A549 (cell line): ENCODE measurements around the gene RAPGEF5. TPM values are rescaled to one million over a fixed set of nuclear protein-coding genes. Genes with fewer than 3 reads are reported as not detected.

Experiments used
- ATAC-seq, 2 experiments: fragments of 200-7000 bp in 1 of 2; fragments of >200 bp in 1 of 2; cut with Nextera tagmentation in 1 of 2; cut with Tn5 transposase in 1 of 2; 3 replicates each; pipeline versions ENCODE4 v1.8.0 to v1.9.1; 2018 to 2020; ENCODE audit warnings: mild to moderate bottlenecking in 1 of 2, moderate library complexity in 1 of 2
- CTCF ChIA-PET: fragments of 300-600 bp; sonication (Branson Sonifier 250); formaldehyde crosslinking; extraction: SDS; loops from one replicate; lab custom pipeline; 2021; ENCODE audit warnings: antibody characterized with exemption, inconsistent platforms; lab: Yijun Ruan, JAX
- POLR2A ChIA-PET: fragments of 350-600 bp; formaldehyde crosslinking; extraction: SDS; loops from one replicate; lab custom pipeline; 2021; ENCODE audit warnings: antibody characterized with exemption, inconsistent platforms; lab: Yijun Ruan, JAX
- DNase-seq, 2 experiments: peaks; one replicate each; pipeline versions ENCODE4 v3.0.0 to v3.0.0-alpha.2; 2011 to 2016; ENCODE audit warnings: low read depth in 1 of 2, low spot score in 1 of 2
- FAIRE-seq: peaks from 2 replicates; lab custom pipeline; 2011; peaks lifted over from hg19 to GRCh38; lab: Jason Lieb, UNC
- H3K27ac ChIP-seq, 2 experiments: fragments of >200 bp; sonication (Bioruptor Twin); formaldehyde crosslinking; 3 replicates each; pipeline ENCODE4 v1.5.1; 2016 to 2017
- H3K4me1 ChIP-seq: fragments of >200 bp; sonication (Bioruptor Twin); formaldehyde crosslinking; 3 replicates; pipeline ENCODE4 v1.6.1; 2016
- H3K4me2 ChIP-seq: fragments of >200 bp; sonication (Bioruptor Twin); formaldehyde crosslinking; 3 replicates; pipeline ENCODE4 v1.6.1; 2016
- H3K4me3 ChIP-seq: fragments of >200 bp; sonication (Bioruptor Twin); formaldehyde crosslinking; 3 replicates; pipeline ENCODE4 v1.5.1; 2016
- H3K9me3 ChIP-seq: fragments of >200 bp; sonication (Bioruptor Twin); formaldehyde crosslinking; 3 replicates; pipeline ENCODE4 v1.6.1; 2016
- BHLHE40 ChIP-seq: IDR thresholded peaks from 2 replicates; pipeline ENCODE4 v1.6.1; 2012; ENCODE audit warnings: low read depth, low read length, inconsistent platforms
- CBX8 ChIP-seq: fragments of 200-600 bp; sonication (generic); IDR thresholded peaks from 2 replicates; pipeline ENCODE4 v1.6.1; 2016
- CEBPB ChIP-seq, 2 experiments: fragments of >200 bp in 1 of 2; sonication (Bioruptor Twin) in 1 of 2; formaldehyde crosslinking in 1 of 2; IDR thresholded peaks; 2 replicates each; pipeline ENCODE4 v1.6.1; 2012 to 2016
- CHD2 ChIP-seq: fragments of 150-350 bp; IDR thresholded peaks from 2 replicates; pipeline ENCODE4 v1.6.1; 2014; ENCODE audit warnings: low read length; ENCODE audit not compliant: partially characterized antibody
- CHD4 ChIP-seq: fragments of 200-600 bp; sonication (generic); IDR thresholded peaks from 2 replicates; pipeline ENCODE4 v1.6.1; 2016; ENCODE audit warnings: antibody characterized with exemption, mild to moderate bottlenecking, borderline replicate concordance
- EHF ChIP-seq: fragments of 250-450 bp; sonication (Bioruptor Pico); IDR thresholded peaks from 2 replicates; pipeline ENCODE4 v1.5.0; 2020; ENCODE audit warnings: mild to moderate bottlenecking
- EHMT2 ChIP-seq: fragments of 200-600 bp; sonication (generic); IDR thresholded peaks from 2 replicates; pipeline ENCODE4 v1.6.1; 2016; ENCODE audit warnings: antibody characterized with exemption, low read depth, mild to moderate bottlenecking, moderate library complexity
- EP300 ChIP-seq, 2 experiments: fragments of >200 bp; sonication (Bioruptor Twin); formaldehyde crosslinking; IDR thresholded peaks; 2 replicates in 1 of 2; 3 replicates in 1 of 2; pipeline ENCODE4 v1.6.1; 2016 to 2017
- ESRRA ChIP-seq: fragments of 150-350 bp; IDR thresholded peaks from 2 replicates; pipeline ENCODE4 v1.6.1; 2014; ENCODE audit warnings: mild to moderate bottlenecking, low read length, borderline replicate concordance
- FOSB ChIP-seq: fragments of 250-450 bp; sonication (Bioruptor Pico); IDR thresholded peaks from 2 replicates; pipeline ENCODE4 v1.5.0; 2020; ENCODE audit warnings: mild to moderate bottlenecking, moderate library complexity
- FOXS1 ChIP-seq: fragments of 250-450 bp; sonication (Bioruptor Pico); IDR thresholded peaks from 2 replicates; pipeline ENCODE4 v1.5.0; 2020; ENCODE audit warnings: mild to moderate bottlenecking, moderate library complexity
- GATA3 ChIP-seq: IDR thresholded peaks from 2 replicates; pipeline ENCODE4 v1.6.1; 2012; ENCODE audit warnings: borderline replicate concordance
- HDAC2 ChIP-seq: fragments of 200-600 bp; sonication (generic); IDR thresholded peaks from 2 replicates; pipeline ENCODE4 v1.6.1; 2016
- HEYL ChIP-seq: fragments of 250-450 bp; sonication (Bioruptor Pico); IDR thresholded peaks from 2 replicates; pipeline ENCODE4 v1.8.0; 2021; ENCODE audit warnings: mild to moderate bottlenecking, moderate library complexity
- HOXA7 ChIP-seq: fragments of 250-450 bp; sonication (Bioruptor Pico); IDR thresholded peaks from 2 replicates; pipeline ENCODE4 v1.5.0; 2020; ENCODE audit warnings: mild to moderate bottlenecking, moderate library complexity
- JUNB ChIP-seq: fragments of >200 bp; sonication (Bioruptor Twin); formaldehyde crosslinking; IDR thresholded peaks from 2 replicates; pipeline ENCODE4 v1.6.1; 2016
- KDM1A ChIP-seq: fragments of 200-600 bp; sonication (generic); IDR thresholded peaks from 2 replicates; pipeline ENCODE4 v1.6.1; 2016; ENCODE audit warnings: low read depth, mild to moderate bottlenecking
- KDM5A ChIP-seq: fragments of 200-600 bp; sonication (generic); IDR thresholded peaks from 2 replicates; pipeline ENCODE4 v1.6.1; 2016; ENCODE audit warnings: antibody characterized with exemption, mild to moderate bottlenecking
- MAFK ChIP-seq: fragments of 450-650 bp; IDR thresholded peaks from 2 replicates; pipeline ENCODE4 v1.6.1; 2014; ENCODE audit not compliant: partially characterized antibody
- NPAS2 ChIP-seq: fragments of 250-450 bp; sonication (Bioruptor Pico); IDR thresholded peaks from 2 replicates; pipeline ENCODE4 v1.8.0; 2022; ENCODE audit warnings: mild to moderate bottlenecking, moderate library complexity, borderline replicate concordance
- POLR2AphosphoS2 ChIP-seq: conservative IDR thresholded peaks from 2 replicates; pipeline ENCODE4 v1.6.1; 2012; ENCODE audit warnings: low read length, improper control_type of control experiment, inconsistent platforms
- RAD21 ChIP-seq, 2 experiments: fragments of >200 bp in 1 of 2; sonication (Bioruptor Twin) in 1 of 2; formaldehyde crosslinking in 1 of 2; IDR thresholded peaks in 1 of 2; conservative IDR thresholded peaks in 1 of 2; 2 replicates in 1 of 2; 3 replicates in 1 of 2; pipeline ENCODE4 v1.6.1; 2012 to 2018; ENCODE audit warnings: inconsistent platforms in 1 of 2
- RFX5 ChIP-seq: fragments of 450-650 bp; IDR thresholded peaks from 2 replicates; pipeline ENCODE4 v1.7.1; 2014; ENCODE audit warnings: antibody characterized with exemption, mild to moderate bottlenecking, moderate library complexity
- TP53 ChIP-seq: fragments of 250-450 bp; sonication (Bioruptor Pico); IDR thresholded peaks from 2 replicates; pipeline ENCODE4 v1.5.0; 2021; ENCODE audit warnings: mild to moderate bottlenecking, moderate library complexity
- ZC3H11A ChIP-seq: fragments of 450-650 bp; IDR thresholded peaks from 2 replicates; pipeline ENCODE4 v1.6.1; 2014; ENCODE audit warnings: antibody characterized with exemption, mild to moderate bottlenecking
- WGBS: methylation state at CpG from one replicate; pipeline ENCODE4 v1.1.6; 2017; ENCODE audit errors: missing lambda C conversion rate; 5-methylcytosine and 5-hydroxymethylcytosine counted together
- polyA plus RNA-seq, 4 experiments: library from polyadenylated mRNA; depleted of rRNA in 3 of 4; stranded (reverse); fragments of >200 nt; fragmentation: RNase III in 1 of 4; extraction: RNeasy Plus Mini Kit Qiagen cat#74134 plus additional on column Dnase treatment in 1 of 4; gene quantifications; 2 replicates in 3 of 4; 3 replicates in 1 of 4; pipeline ENCODE4 v1.2.3, GENCODE V29; 2011 to 2017
- TF ChIP-seq, protein P1 (sequence below): fragments of 250-450 bp; sonication (Bioruptor Pico); IDR thresholded peaks from 2 replicates; pipeline ENCODE4 v1.5.0; 2020; ENCODE audit warnings: low read depth, mild to moderate bottlenecking, moderate library complexity
- TF ChIP-seq, protein P2 (sequence below): IDR thresholded peaks from 2 replicates; pipeline ENCODE4 v1.6.1; 2012
- TF ChIP-seq, protein P3 (sequence below): IDR thresholded peaks from 2 replicates; pipeline ENCODE4 v1.6.1; 2012; ENCODE audit warnings: low read depth, borderline replicate concordance
- TF ChIP-seq, protein P4 (sequence below): fragments of >200 bp; sonication (Bioruptor Twin); formaldehyde crosslinking; IDR thresholded peaks from 2 replicates; pipeline ENCODE4 v1.6.1; 2016
- TF ChIP-seq, protein P5 (sequence below): fragments of >200 bp; sonication (Bioruptor Twin); formaldehyde crosslinking; IDR thresholded peaks from 3 replicates; pipeline ENCODE4 v1.6.1; 2016

The RAPGEF5 gene
- polyA plus RNA-seq, 2 of the 4 experiments (the other 2 are of a cell fraction) = 0.03 to 0.14 TPM

DNA sequence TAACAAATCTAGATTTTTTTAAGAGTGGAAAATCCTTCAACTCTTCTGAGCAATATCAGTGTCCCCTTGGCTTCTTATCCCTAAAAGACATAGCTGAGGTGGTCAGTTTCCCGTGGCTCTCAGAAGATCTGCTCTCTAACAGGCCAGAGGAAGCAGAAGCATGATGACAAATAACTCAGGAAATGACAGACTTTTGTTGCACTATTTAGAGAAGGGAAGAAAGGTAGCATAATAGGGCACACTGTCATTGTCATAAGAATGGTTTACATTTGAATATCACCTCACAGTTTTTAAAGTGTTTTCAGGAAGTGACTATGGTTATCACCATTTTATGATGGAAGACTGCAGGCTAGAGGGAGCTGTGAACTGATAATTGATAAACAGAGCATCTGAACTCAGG is 33.6 kb upstream of the RAPGEF5 start:
- TF ChIP-seq, protein P1, sequence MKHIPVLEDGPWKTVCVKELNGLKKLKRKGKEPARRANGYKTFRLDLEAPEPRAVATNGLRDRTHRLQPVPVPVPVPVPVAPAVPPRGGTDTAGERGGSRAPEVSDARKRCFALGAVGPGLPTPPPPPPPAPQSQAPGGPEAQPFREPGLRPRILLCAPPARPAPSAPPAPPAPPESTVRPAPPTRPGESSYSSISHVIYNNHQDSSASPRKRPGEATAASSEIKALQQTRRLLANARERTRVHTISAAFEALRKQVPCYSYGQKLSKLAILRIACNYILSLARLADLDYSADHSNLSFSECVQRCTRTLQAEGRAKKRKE = no peak
- TF ChIP-seq, protein P2, sequence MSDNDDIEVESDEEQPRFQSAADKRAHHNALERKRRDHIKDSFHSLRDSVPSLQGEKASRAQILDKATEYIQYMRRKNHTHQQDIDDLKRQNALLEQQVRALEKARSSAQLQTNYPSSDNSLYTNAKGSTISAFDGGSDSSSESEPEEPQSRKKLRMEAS = no peak
- TF ChIP-seq KDM1A (no peak), EHF (no peak), POLR2AphosphoS2 (no peak), RFX5 (no peak), CEBPB (IDR thresholded peaks at IDR 0.05) (no peak), TP53 (CRISPR knock-in tag) (no peak), ESRRA (no peak), CBX8 (no peak)
- TF ChIP-seq, protein P3, sequence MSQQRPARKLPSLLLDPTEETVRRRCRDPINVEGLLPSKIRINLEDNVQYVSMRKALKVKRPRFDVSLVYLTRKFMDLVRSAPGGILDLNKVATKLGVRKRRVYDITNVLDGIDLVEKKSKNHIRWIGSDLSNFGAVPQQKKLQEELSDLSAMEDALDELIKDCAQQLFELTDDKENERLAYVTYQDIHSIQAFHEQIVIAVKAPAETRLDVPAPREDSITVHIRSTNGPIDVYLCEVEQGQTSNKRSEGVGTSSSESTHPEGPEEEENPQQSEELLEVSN = no peak
- ChIA-PET CTCF (no interaction called here), POLR2A (no interaction called here)
- FAIRE-seq (no peak), DNase-seq (no peak), ATAC-seq (no peak)
- no peak overlapping the region for H3K4me3 ChIP-seq
- no peak overlapping the region for H3K27ac ChIP-seq
- WGBS = 0% methylated on average over 1 of the region's 1 CpG
- H3K4me2 ChIP-seq = no peak overlapping the region
- no peaks in the 10 kb centered on the region for H3K4me1 ChIP-seq
- H3K9me3 ChIP-seq = no peaks in the 10 kb centered on the region

DNA sequence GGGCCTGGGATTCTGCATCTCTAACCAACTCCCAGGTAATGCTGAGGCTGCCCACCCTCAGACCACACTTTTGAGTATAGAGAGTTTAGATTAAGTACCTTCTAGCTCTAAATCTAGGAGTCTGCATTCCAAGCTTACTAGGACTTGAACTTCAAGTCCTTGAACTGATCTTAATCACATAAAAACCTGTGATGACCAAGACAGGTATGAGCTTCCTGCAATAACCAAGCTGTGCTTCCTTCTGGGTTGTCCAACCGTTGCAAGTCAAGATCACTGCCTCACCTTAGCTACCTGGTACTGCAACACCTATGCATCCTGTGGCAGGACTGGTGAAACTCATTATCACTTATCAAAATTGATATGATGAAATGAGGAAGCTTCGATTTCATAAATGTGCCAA is 32.9 kb upstream of the RAPGEF5 start:
- WGBS = 16% methylated on average over 2 of the region's 2 CpGs
- TF ChIP-seq, protein P2 = no peak
- TF ChIP-seq, protein P4, sequence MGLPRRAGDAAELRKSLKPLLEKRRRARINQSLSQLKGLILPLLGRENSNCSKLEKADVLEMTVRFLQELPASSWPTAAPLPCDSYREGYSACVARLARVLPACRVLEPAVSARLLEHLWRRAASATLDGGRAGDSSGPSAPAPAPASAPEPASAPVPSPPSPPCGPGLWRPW = no peak
- TF ChIP-seq HDAC2 (no peak), JUNB (no peak), RAD21 (conservative IDR thresholded peaks at IDR 0.05 in 1 of 2, IDR thresholded peaks at IDR 0.05 in 1 of 2) (no peak), EHMT2 (no peak), KDM5A (no peak), RFX5 (no peak), HOXA7 (CRISPR knock-in tag) (no peak), ZC3H11A (no peak), HEYL (CRISPR knock-in tag) (no peak), EHF (no peak), FOSB (CRISPR knock-in tag) (no peak), CHD4 (no peak), CHD2 (no peak), MAFK (no peak), FOXS1 (CRISPR knock-in tag) (no peak), NPAS2 (no peak)

DNA sequence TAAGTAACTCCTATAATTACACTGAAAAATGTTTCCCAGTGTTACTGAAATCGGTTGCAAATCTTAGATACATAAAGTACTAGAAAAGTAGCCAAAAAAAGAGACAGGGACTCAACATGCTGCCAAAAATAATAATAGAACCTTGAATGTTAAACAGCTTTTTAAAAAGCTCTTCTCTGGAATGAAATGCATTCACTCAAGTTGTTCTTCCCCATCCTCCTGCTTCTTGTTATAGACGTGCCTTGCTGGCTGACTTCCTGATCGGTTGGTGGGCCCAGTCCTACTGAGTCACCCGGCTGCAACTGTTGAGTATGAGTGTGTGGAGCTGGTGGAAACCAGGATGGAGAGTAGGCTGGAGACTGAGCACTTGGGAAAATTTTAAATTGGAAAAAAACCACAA is 30.6 kb upstream of the RAPGEF5 start:
- Histone ChIP-seq H3K4me3 (no peak overlapping the region), H3K9me3 (no peaks in the 10 kb centered on the region), H3K4me1 (no peaks in the 10 kb centered on the region), H3K4me2 (no peak overlapping the region), H3K27ac (no peak overlapping the region)
- no peak for FAIRE-seq
- DNase-seq = no peak
- ATAC-seq = no peak
- 10% methylated on average over 4 of the region's 4 CpGs for WGBS
- ChIA-PET POLR2A (no interaction called here), CTCF (no interaction called here)
- TF ChIP-seq CHD4 (no peak), EP300 (IDR thresholded peaks at IDR 0.05) (no peak), HOXA7 (CRISPR knock-in tag) (no peak), ZC3H11A (no peak), GATA3 (no peak), NPAS2 (no peak), BHLHE40 (no peak)
- TF ChIP-seq, protein P3 = no peak
- TF ChIP-seq, protein P5, sequence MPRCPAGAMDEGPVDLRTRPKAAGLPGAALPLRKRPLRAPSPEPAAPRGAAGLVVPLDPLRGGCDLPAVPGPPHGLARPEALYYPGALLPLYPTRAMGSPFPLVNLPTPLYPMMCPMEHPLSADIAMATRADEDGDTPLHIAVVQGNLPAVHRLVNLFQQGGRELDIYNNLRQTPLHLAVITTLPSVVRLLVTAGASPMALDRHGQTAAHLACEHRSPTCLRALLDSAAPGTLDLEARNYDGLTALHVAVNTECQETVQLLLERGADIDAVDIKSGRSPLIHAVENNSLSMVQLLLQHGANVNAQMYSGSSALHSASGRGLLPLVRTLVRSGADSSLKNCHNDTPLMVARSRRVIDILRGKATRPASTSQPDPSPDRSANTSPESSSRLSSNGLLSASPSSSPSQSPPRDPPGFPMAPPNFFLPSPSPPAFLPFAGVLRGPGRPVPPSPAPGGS = no peak
- TF ChIP-seq, protein P1 = no peak

More for the DNA sequence above, 32.9 kb upstream of the RAPGEF5 start:
- DNase-seq = no peak
- H3K4me3 ChIP-seq = no peak overlapping the region
- no peak overlapping the region for H3K4me2 ChIP-seq
- FAIRE-seq = no peak
- H3K4me1 ChIP-seq = no peaks in the 10 kb centered on the region
- H3K27ac ChIP-seq = no peak overlapping the region
- no peaks in the 10 kb centered on the region for H3K9me3 ChIP-seq
- CTCF ChIA-PET = no interaction called here
- POLR2A ChIA-PET = no interaction called here
- ATAC-seq = no peak
